8988T (cell line): ENCODE measurements around the gene MICALL1.
"Not testable (repeated sequence)": the region's sequence is repeated elsewhere in the genome, so short reads cannot be mapped to it uniquely, and the experiment has no call there.

Experiments
- DNase-seq: peaks from one replicate; pipeline ENCODE4 v3.0.0; 2011

MICALL1 gene

DNA sequence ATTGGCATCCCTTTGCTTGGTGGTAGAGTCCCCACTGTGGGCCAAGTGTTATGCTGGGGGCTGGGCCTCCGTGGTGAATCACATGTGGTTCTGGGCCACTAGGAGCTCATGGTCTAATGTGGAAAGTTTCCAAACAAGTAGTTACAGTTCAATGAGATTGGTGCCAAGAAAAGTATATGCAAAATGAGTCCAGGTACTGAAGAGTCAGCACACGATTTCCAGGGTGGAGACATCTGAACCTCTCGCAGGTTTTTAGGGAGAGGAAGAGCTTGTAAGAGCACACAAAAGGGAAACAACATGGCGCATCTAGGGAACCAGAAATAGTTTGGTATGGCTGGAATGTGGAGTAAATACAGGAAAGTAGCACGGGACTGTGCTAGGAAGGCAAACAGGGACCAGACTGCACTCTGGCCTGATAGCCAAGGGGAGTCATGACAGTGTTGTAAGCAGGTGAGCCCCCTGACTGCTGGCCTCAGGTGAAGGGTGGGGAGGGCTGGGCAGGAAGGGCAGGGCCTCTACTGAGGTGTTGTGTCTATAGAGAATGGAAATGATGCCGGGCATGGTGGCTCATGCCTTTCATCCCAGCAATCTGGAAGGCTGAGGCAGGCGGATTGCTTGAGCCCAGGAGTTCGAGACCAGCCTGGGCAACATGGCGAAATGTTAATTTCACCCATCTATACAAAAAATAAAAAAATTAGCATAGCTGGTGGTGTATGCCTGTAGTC lies 60.0 kb downstream of the MICALL1 start:
- DNase-seq = no peak

- no peak for DNase-seq
Measured at GRCh38 chr22:37967147-37967546, 61.0 kb downstream of the MICALL1 start.

DNA sequence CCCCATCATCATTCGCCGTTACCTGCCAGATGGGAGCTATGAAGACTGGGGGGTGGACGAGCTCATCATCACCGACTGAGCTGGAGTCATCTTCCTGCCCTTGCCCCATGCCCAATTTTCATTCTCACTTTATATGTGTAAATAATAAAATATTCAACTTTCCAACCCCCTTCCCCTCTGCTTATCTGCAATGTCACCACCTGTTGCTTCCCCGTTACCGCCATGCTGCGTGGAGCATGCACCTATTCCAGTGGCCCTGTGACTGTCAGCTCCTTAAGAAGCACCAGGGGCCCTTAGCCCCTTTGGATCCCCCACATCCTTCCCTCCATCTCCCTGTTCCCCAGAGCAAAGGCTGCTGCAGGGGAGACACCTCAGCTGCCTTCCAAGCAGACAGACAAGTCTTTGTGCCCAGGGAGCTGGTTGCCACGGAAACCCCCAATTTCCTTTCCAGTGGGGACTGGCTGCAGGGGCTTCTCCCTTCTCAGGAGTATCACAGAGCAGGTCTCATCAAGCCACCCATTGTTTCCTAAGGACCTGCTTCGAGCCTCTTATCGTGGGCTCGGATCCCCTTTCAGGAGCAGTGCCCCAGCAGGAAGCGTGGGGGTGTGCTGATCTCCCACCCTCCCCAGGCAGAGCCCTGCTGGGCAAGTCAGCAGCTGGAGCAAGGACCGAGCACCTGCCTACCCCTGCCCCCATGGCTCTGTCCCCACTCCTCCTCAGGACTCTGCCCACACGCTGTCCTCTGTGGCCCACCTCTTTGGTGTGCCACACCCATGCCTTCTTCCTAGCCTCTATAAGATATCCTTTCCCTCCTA lies 61.7 kb downstream of the MICALL1 start:
- no peak for DNase-seq

DNA sequence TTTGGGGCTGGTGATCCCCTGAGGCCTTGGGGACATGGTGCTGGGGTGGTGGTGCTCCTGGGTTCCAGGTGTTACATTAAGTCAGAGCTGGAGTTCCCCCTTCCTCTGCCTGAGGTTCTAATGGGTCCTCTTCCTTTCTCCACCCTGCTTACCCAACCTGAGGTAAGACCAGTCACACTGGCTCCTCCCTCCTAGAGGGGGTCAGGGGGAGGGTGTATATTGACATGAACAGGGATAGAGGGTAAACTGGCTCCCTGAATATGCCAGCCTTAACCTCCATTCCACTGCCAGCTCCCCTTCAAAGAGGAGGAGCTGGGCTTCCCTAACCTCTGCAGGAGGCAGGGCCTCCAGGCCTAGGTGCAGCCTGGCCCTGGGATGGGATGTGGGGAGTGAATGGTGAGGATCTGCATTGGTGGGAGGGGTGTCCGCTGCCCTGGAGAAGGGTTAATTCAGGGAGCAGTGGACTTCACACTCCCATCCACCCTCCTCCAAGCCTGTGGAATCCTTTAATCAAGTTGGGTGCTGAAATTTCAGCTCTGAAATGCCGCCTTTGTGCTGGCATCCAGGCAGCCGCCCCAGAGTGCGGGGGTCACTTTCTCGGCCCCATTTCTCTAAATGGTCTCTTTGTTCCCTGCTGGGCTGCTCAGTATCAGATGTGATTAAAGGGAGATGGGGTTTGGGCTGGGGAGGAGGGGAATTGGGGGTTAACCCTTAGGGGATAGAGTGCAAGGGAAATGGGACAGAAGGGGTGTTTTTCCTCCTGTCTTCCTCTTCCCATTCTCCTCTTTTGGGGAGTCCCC lies 62.6 kb downstream of the MICALL1 start:
- DNase-seq = no peak

GRCh38 chr22:37970864-37971263 lies 64.8 kb downstream of the MICALL1 start:
- no peak for DNase-seq

- DNase-seq = no peak
Measured at GRCh38 chr22:37971475-37972434, 65.7 kb downstream of the MICALL1 start.

DNA sequence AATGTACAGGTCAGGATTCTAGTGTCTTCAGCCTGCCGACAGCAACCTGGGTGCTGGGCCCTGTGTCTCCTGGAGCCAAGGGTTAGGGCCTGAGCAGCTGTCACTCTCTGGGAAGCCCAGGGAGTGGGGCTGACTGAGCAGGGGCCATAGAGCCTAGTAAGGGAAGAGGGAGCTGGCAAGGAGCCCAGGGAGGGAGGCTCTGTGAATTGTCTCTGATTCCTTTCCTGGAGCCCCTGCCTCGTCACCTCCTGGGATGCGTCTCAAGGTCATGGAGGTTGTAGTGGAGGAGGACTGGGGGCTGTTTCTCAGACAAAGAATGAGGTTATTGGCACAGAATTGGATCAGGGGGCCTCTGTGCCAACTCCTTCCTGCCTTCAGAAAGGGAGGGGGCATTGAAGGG lies 66.4 kb downstream of the MICALL1 start:
- no peak for DNase-seq

DNA sequence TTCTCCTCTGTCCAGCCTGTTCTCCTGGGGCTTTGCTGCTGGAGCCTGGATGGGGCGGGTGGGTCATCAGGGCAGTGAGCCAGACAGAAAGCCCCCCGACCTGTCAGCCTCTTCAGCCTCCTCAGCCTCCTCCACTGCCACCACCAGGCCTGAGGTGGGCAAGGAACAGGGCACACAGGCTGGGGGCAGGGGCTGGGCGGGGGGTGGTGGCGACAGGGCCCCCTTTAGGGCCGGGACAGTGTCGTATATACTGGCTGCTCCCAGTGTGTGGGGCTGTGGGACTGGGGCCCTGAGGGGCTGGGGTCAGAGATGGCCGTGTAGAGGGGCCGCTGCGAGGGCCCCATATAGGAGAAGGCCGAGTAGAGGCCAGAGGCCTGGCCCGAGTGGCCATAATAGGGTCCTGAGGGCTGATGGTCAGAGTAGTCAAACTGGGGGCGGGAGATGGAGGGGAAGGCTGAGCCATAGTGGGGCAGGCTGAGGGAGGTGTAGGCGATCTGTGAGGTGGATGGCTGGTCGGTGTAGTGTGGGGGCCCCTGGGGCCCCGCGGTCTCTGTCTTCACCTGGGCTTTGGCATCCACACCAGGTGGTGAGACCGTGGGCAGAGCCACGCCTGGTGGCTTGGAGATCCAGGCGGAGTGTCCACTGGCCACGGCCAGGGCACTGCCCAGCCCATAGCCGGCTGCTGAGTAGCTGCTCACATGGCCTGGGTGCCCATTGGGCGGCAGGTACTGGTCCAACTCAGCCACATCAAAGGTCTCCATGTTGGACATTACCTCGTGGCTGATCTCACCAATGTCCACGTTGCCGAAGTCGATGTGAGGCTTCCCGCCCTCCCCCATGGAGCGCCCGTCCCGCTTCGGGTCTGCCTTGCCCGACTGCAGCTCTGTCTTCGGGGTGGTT lies 67.4 kb downstream of the MICALL1 start:
- DNase-seq = no peak

- no peak for DNase-seq
Measured at GRCh38 chr22:37975153-37975552, 69.1 kb downstream of the MICALL1 start.

GRCh38 chr22:37976022-37976421 lies 69.9 kb downstream of the MICALL1 start:
- not testable (repeated sequence) for DNase-seq

DNA sequence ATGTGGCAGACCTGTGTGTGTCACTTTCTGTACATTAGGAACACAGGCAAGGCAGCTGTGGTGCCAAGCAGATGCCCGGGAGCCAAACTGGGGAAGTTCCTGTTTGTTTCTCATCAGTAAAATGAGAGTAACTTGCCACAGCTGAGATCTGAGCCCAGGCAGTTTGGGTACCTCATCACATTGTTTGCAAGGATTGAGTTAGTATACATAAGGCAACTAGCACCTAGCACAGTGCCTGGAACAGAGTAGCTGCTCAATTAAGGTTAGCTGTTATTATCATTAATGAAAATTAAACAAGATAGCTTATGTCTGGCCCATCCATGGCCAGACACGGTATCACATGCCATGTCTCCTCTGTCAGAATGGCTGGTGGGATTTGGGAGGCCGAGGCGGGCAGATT lies 70.5 kb downstream of the MICALL1 start:
- DNase-seq = no peak

DNA sequence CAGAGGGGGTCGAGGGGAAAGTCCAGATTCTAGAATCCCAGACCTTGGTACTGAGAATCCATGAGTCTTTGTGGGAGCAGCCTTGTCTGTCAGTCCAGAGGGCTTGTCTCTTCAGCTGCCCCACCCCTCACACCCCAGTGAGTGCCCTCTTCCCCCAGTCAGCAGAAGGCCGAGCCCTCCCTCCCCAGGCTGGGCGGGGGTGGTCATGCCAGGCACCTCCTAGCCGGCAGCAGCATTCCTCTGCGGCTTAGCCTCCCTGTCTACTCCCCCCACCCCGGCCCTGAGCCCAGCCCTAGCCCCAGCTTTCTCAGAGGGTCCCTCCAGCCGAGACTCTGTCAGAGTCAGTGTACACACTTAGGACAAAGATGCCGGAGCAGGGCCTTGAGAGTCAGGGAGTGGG lies 73.7 kb downstream of the MICALL1 start:
- DNase-seq = no peak

- no peak for DNase-seq
Measured at GRCh38 chr22:37981282-37982011, 75.3 kb downstream of the MICALL1 start.

DNA sequence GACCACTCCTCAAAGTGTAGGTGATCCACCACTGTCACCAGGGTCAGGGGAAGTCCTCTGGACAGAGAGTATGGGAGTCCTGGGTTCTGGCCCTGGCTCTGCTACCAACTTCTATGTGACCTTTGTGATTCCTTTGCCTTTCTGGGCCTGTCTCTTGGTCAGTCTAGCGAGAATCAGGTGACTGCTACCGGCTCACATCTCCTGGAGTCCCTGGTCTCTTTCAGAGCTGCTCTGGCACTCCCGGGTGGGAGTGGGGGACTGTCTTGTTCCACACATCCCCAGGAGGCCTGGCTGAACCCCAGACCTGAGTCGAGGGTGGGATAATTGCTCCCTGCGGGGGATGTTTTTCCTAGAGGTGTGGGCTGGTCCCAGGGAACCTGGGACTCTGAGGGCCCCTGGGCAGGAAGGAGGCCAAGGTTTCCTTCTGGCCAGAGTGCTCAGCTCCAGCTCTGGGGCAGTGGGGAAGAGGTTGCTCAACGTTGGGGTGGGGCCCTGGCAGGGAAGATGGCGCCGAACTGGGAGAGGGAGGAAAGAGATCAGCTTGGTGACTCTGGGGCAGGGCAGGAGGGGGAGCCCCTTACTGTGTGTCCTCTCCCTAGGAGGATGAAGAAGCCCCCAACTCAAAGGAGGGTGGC lies 76.2 kb downstream of the MICALL1 start:
- DNase-seq = no peak

- no peak for DNase-seq
Measured at GRCh38 chr22:37982938-37983859, 77.1 kb downstream of the MICALL1 start.

GRCh38 chr22:37983860-37984791 lies 78.0 kb downstream of the MICALL1 start, which contains the start of gene SOX10:
SOX10 (minus strand) TSS chr22:37984555; CDS start chr22:37983784, 771 bp downstream.
- DNase-seq = no peak

GRCh38 chr22:37985050-37985585 lies 79.0 kb downstream of the MICALL1 start:
- DNase-seq = no peak
